Keratinocyte (primary cell): Measurements from ENCODE around the gene RPS26. TPM values are rescaled to one million over a fixed set of nuclear protein-coding genes. Genes with fewer than 3 reads are reported as not detected.

Experiments used
- DNase-seq: peaks from one replicate; pipeline ENCODE4 v3.0.0-alpha.2; 2011; ENCODE audit warnings: low read depth, missing footprints, low spot score
- FAIRE-seq: peaks from 2 replicates; lab custom pipeline; 2011; peaks lifted over from hg19 to GRCh38; lab: Jason Lieb, UNC
- H2AFZ ChIP-seq: 2 replicates; pipeline ENCODE4 v1.6.0; 2012; ENCODE audit warnings: low read length, control low read depth, inconsistent platforms; ENCODE audit not compliant: control insufficient read depth
- H3K27ac ChIP-seq: 2 replicates; pipeline ENCODE4 v1.5.1; 2011; ENCODE audit warnings: low read length; ENCODE audit not compliant: control insufficient read depth, insufficient read depth
- H3K27me3 ChIP-seq: 3 replicates; pipeline ENCODE4 v1.6.0; 2011; ENCODE audit warnings: low read length; ENCODE audit not compliant: control insufficient read depth, insufficient read depth; ENCODE audit errors: extremely low read depth
- H3K36me3 ChIP-seq, 2 experiments: 2 replicates in 1 of 2; 3 replicates in 1 of 2; pipeline ENCODE4 v1.5.1; 2011; ENCODE audit warnings: low read length in 2 of 2, mild to moderate bottlenecking in 1 of 2; ENCODE audit not compliant: control insufficient read depth in 2 of 2, insufficient read depth in 2 of 2; ENCODE audit errors: extremely low read depth in 1 of 2
- H3K4me1 ChIP-seq: 3 replicates; pipeline ENCODE4 v1.5.1; 2011; ENCODE audit warnings: low read length; ENCODE audit not compliant: control insufficient read depth, insufficient read depth; ENCODE audit errors: extremely low read depth
- H3K4me2 ChIP-seq: 3 replicates; pipeline ENCODE4 v1.6.0; 2011; ENCODE audit warnings: low read depth, low read length; ENCODE audit not compliant: control insufficient read depth, insufficient read depth; ENCODE audit errors: extremely low read depth
- H3K4me3 ChIP-seq, 3 experiments: fragments of 200-600 bp in 1 of 3; sonication (generic) in 1 of 3; 2 replicates in 2 of 3; 3 replicates in 1 of 3; pipeline ENCODE4 v1.5.1; 2011 to 2016; ENCODE audit warnings: low read length in 3 of 3, mild to moderate bottlenecking in 3 of 3, control low read depth in 2 of 3, inconsistent platforms in 1 of 3, low read depth in 1 of 3, mixed read lengths in 1 of 3, mixed run types in 1 of 3, moderate library complexity in 1 of 3; ENCODE audit not compliant: control insufficient read depth in 2 of 3, insufficient read depth in 2 of 3; ENCODE audit errors: extremely low read depth in 1 of 3
- H3K79me2 ChIP-seq: 2 replicates; pipeline ENCODE4 v1.6.0; 2012; ENCODE audit warnings: low read length; ENCODE audit not compliant: control insufficient read depth, insufficient read depth
- H3K9ac ChIP-seq: 3 replicates; pipeline ENCODE4 v1.6.0; 2011; ENCODE audit warnings: low read length; ENCODE audit not compliant: control insufficient read depth, insufficient read depth; ENCODE audit errors: extremely low read depth
- H3K9me1 ChIP-seq: 3 replicates; pipeline ENCODE4 v1.6.0; 2011; ENCODE audit warnings: low read length; ENCODE audit not compliant: control insufficient read depth, insufficient read depth; ENCODE audit errors: extremely low read depth
- H3K9me3 ChIP-seq: 2 replicates; pipeline ENCODE4 v1.5.1; 2012; ENCODE audit warnings: low read depth, low read length; ENCODE audit not compliant: control insufficient read depth
- H4K20me1 ChIP-seq: 3 replicates; pipeline ENCODE4 v1.6.0; 2011; ENCODE audit warnings: low read length; ENCODE audit not compliant: control insufficient read depth, insufficient read depth; ENCODE audit errors: extremely low read depth
- CTCF ChIP-seq, 3 experiments: IDR thresholded peaks in 1 of 3; conservative IDR thresholded peaks in 1 of 3; optimal IDR thresholded peaks in 1 of 3; 2 replicates in 2 of 3; 3 replicates in 1 of 3; pipeline versions ENCODE3 to v1.5.1; 2011; ENCODE audit warnings: low read length in 3 of 3, mild to moderate bottlenecking in 3 of 3, moderate library complexity in 2 of 3, control low read depth in 1 of 3, inconsistent platforms in 1 of 3; ENCODE audit not compliant: insufficient read depth in 2 of 3; ENCODE audit errors: extremely low read depth in 1 of 3
- EZH2 ChIP-seq: IDR thresholded peaks from one replicate; pipeline ENCODE4 v1.6.1; 2012; ENCODE audit warnings: inconsistent platforms, mild to moderate bottlenecking, low read length, moderate library complexity
- dilution Hi-C: fragments of 300-500 bp; cut with MboI; formaldehyde crosslinking; loops from one replicate; pipeline ENCODE4 v1.7.0; 2020; ENCODE audit warnings: low sequenced_read_pairs; ENCODE audit not compliant: extremely low pct_ligation_motif_present
- polyA plus RNA-seq, 5 experiments: library from polyadenylated mRNA; depleted of rRNA in 3 of 5; stranded (reverse) in 3 of 5; stranded (forward) in 1 of 5; unstranded in 1 of 5; fragments of >200 nt; gene quantifications; 1 replicate in 1 of 5; 2 replicates in 3 of 5; 3 replicates in 1 of 5; pipeline versions ENCODE4 v1.2.1 to v1.2.3, GENCODE V29; 2011 to 2012; ENCODE audit warnings: missing spikeins in 2 of 5, low read depth in 1 of 5, low replicate concordance in 1 of 5

RPS26 gene
- polyA plus RNA-seq, 1 donor (not counting 4 experiments of a cell fraction or from before 2014, with no cell fraction given): 663 TPM

- Histone ChIP-seq H4K20me1 (no peaks in the 10 kb centered on the region), H3K36me3 (no peaks in the 10 kb centered on the region), H3K4me3 (no peak overlapping the region), H3K9me3 (no peaks in the 10 kb centered on the region), H3K9ac (no peak overlapping the region), H3K4me2 (no peak overlapping the region), H3K9me1 (no peaks in the 10 kb centered on the region), H3K79me2 (no peaks in the 10 kb centered on the region), H2AFZ (no peak overlapping the region), H3K27me3 (no peaks in the 10 kb centered on the region), H3K4me1 (no peaks in the 10 kb centered on the region), H3K27ac (no peak overlapping the region)
- dilution Hi-C loops: no loop called here
- DNase-seq: no peak
- no peak for FAIRE-seq
- TF ChIP-seq EZH2: no peak
- TF ChIP-seq CTCF (optimal IDR thresholded peaks at IDR 0.05 in 1 of 3, IDR thresholded peaks at IDR 0.05 in 1 of 3, conservative IDR thresholded peaks at IDR 0.05 in 1 of 3; ENCODE audit: extremely low read depth in 1 of 3, insufficient read depth in 2 of 3, low read length in 3 of 3): no peak
These were observed 19.7 kb upstream of the RPS26 start for GRCh38 chr12:56021889-56022497.

- no peak for DNase-seq
These were observed 13.1 kb upstream of the RPS26 start for GRCh38 chr12:56028511-56029165.

More at GRCh38 chr12:56028511-56029165, 13.1 kb upstream of the RPS26 start:
- H2AFZ ChIP-seq: no peak overlapping the region
- peak overlapping the region; percentile 51 for H3K4me2 ChIP-seq
- FAIRE-seq: peak; percentile 23
- no peaks in the 10 kb centered on the region for H3K27me3 ChIP-seq
- no peak overlapping the region for H3K9ac ChIP-seq
- H4K20me1 ChIP-seq: no peaks in the 10 kb centered on the region
- peaks cover 14% of the 10 kb centered on the region for H3K4me1 ChIP-seq
- TF ChIP-seq CTCF (optimal IDR thresholded peaks at IDR 0.05 in 1 of 3, IDR thresholded peaks at IDR 0.05 in 1 of 3, conservative IDR thresholded peaks at IDR 0.05 in 1 of 3; ENCODE audit: extremely low read depth in 1 of 3, insufficient read depth in 2 of 3, low read length in 3 of 3): no peak
- no peaks in the 10 kb centered on the region for H3K9me1 ChIP-seq
- H3K79me2 ChIP-seq: no peaks in the 10 kb centered on the region
- H3K4me3 ChIP-seq: no peak overlapping the region
- H3K9me3 ChIP-seq: no peaks in the 10 kb centered on the region
- dilution Hi-C loops: no loop called here
- no peaks in the 10 kb centered on the region for H3K36me3 ChIP-seq
- peak overlapping the region; percentile 15 for H3K27ac ChIP-seq
